Transverse colon (tissue), 4 donors: ENCODE data around the gene SYNE1.

Experiments
- CTCF ChIP-seq, 5 experiments: fragments of 200-600 bp in 3 of 5; fragments of 450-650 bp in 2 of 5; sonication (generic) in 3 of 5; IDR thresholded peaks; 1 replicate in 2 of 5; 2 replicates in 3 of 5; pipeline ENCODE4 v1.5.1; 2016 to 2017; ENCODE audit warnings: antibody characterized with exemption in 5 of 5, inconsistent platforms in 3 of 5, mild to moderate bottlenecking in 2 of 5, moderate library complexity in 1 of 5
- EP300 ChIP-seq: sonication (generic); formaldehyde crosslinking; IDR thresholded peaks from one replicate; pipeline ENCODE4 v1.6.1; 2017; ENCODE audit warnings: antibody characterized with exemption, low read depth
- POLR2A ChIP-seq: fragments of 450-650 bp; IDR thresholded peaks from one replicate; pipeline ENCODE4 v1.6.1; 2016; ENCODE audit warnings: antibody characterized with exemption, mild to moderate bottlenecking, moderate library complexity
- POLR2AphosphoS5 ChIP-seq, 3 donors: sonication (generic); formaldehyde crosslinking; IDR thresholded peaks; one replicate each; pipeline ENCODE4 v1.6.1; 2016; ENCODE audit warnings: antibody characterized with exemption in 3 of 3

GRCh38 chr6:152309648-152310047, 327.5 kb downstream of the SYNE1 start:
- TF ChIP-seq CTCF (IDR thresholded peaks at IDR 0.05) (no peak), POLR2A (no peak), EP300 (no peak), POLR2AphosphoS5 (IDR thresholded peaks at IDR 0.05) (no peak)
